Uterus (tissue), 4 donors: Measurements from ENCODE around the gene TNRC18. TPM values are rescaled to one million over a fixed set of nuclear protein-coding genes. Genes with fewer than 3 reads are reported as not detected.

Source experiments
- DNase-seq, 2 donors: peaks; one replicate each; pipeline ENCODE4 v3.0.0-alpha.2; 2019 to 2020
- H3K27ac ChIP-seq, 2 donors: fragments of 200-600 bp; sonication (generic); 1 replicate in 1 of 2; 2 replicates in 1 of 2; pipeline ENCODE4 v1.5.1; 2016 to 2018
- H3K27me3 ChIP-seq, 2 donors: fragments of 200-600 bp; sonication (generic); one replicate each; pipeline ENCODE4 v1.5.1; 2018 to 2019; ENCODE audit warnings: control low read depth in 1 of 2
- H3K36me3 ChIP-seq, 2 donors: fragments of 200-600 bp; sonication (generic); one replicate each; pipeline ENCODE4 v1.5.1; 2019; ENCODE audit warnings: control low read depth in 1 of 2
- H3K4me1 ChIP-seq, 2 donors: fragments of 200-600 bp; sonication (generic); one replicate each; pipeline ENCODE4 v1.5.1; 2018 to 2019; ENCODE audit warnings: control low read depth in 1 of 2
- H3K4me3 ChIP-seq, 2 donors: fragments of 200-600 bp; sonication (generic); 1 replicate in 1 of 2; 2 replicates in 1 of 2; pipeline ENCODE4 v1.5.1; 2018 to 2019; ENCODE audit warnings: mild to moderate bottlenecking in 1 of 2
- H3K9me3 ChIP-seq, 2 donors: fragments of 200-600 bp; sonication (generic); one replicate each; pipeline ENCODE4 v1.5.1; 2019; ENCODE audit warnings: control low read depth in 1 of 2
- POLR2A ChIP-seq, 2 donors: fragments of 450-650 bp; IDR thresholded peaks; one replicate each; pipeline ENCODE4 v1.6.1; 2016; ENCODE audit warnings: antibody characterized with exemption in 2 of 2, mild to moderate bottlenecking in 1 of 2, moderate library complexity in 1 of 2
- intact Hi-C: fragments of 100-400 bp; cut with DNase I; formaldehyde crosslinking; loops from one replicate; pipeline ENCODE4 v1.15.1; 2023; ENCODE audit warnings: low total_unique reads
- total RNA-seq, 4 donors: library from RNA; depleted of rRNA in 3 of 4; stranded (reverse); fragments of >200 nt in 3 of 4; gene quantifications; one replicate each; pipeline versions ENCODE4 v1.1.0 to v1.2.4, GENCODE V29; 2014 to 2023
- TF ChIP-seq, protein P1 (sequence below), 4 experiments: fragments of 200-600 bp in 2 of 4; fragments of 450-650 bp in 2 of 4; sonication (generic) in 2 of 4; IDR thresholded peaks; one replicate each; pipeline ENCODE4 v1.5.1; 2016 to 2019; ENCODE audit warnings: antibody characterized with exemption in 4 of 4, mild to moderate bottlenecking in 2 of 4, moderate library complexity in 1 of 4
- donor health status: DM: yes; HTN: yes; CAD: no.

Gene TNRC18
- total RNA-seq, 4 donors from 2014 or later, result 28.2 to 179 (median 62.1) TPM

DNA sequence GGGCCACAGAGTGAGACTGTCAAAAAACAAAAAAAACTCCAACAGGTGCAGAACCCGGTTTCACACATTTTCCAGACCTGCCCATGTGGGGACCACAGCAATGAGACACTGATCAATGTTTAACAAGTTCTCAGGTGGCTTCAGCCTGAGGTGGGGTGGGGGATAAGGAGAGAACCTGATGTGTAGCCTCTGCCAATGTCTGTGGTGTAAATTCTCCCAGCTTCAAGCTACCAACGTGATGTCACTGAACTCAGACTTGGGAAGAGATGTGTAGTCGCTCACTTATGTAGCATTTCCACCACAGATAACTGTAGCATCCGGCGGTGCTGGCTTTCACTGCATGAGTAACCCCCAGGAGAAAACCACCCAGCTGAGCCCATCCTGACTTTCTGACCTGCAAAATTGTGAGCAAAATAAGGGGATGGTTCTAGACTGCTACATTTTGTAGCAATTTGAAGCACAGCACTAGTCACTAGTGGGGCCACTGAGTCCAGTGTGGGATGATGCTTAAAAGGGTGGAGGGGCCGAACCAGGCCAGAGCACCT lies 13.8 kb upstream of the TNRC18 start:
- TF ChIP-seq, protein P1, sequence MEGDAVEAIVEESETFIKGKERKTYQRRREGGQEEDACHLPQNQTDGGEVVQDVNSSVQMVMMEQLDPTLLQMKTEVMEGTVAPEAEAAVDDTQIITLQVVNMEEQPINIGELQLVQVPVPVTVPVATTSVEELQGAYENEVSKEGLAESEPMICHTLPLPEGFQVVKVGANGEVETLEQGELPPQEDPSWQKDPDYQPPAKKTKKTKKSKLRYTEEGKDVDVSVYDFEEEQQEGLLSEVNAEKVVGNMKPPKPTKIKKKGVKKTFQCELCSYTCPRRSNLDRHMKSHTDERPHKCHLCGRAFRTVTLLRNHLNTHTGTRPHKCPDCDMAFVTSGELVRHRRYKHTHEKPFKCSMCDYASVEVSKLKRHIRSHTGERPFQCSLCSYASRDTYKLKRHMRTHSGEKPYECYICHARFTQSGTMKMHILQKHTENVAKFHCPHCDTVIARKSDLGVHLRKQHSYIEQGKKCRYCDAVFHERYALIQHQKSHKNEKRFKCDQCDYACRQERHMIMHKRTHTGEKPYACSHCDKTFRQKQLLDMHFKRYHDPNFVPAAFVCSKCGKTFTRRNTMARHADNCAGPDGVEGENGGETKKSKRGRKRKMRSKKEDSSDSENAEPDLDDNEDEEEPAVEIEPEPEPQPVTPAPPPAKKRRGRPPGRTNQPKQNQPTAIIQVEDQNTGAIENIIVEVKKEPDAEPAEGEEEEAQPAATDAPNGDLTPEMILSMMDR (IDR thresholded peaks at IDR 0.05), result no peak
- Histone ChIP-seq H3K4me1 (no peaks in the 10 kb centered on the region), H3K4me3 (no peak overlapping the region), H3K27me3 (no peaks in the 10 kb centered on the region), H3K36me3 (no peaks in the 10 kb centered on the region), H3K27ac (no peak overlapping the region), H3K9me3 (no peaks in the 10 kb centered on the region)
- no peak for DNase-seq
- intact Hi-C loops, result no loop called here

DNA sequence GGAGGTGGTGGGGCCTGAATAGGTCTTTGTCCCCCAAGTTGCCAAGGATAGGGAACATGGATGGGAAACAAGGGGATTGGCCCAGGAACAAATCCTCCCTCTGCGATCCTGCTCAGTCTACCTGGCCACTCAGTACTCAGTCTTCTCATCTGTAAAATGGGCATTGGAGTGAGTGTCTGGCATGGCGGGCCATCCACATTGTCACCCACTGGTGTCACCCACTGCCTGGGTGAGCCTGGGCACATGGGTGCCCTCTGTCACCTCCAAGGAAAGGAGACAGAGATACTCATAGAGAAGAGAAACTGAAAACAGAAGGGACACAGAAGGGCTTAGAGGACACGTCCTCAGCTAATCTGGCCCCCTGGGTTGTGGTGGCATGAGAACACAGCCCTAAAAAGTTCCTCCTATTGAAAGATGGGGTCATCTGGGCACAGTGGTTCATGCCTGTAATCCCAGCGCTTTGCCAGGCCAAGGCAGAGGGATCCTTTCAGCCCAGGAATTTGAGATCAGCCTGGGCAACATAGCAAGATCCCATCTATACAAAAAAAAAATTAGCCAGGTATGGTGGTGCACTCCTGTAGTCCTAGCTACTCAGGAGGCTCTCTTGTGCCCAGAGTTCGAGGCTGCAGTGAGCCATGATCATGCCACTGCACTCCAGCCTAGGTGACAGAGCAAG lies 12.5 kb upstream of the TNRC18 start:
- Histone ChIP-seq H3K4me3 (no peak overlapping the region), H3K9me3 (no peaks in the 10 kb centered on the region), H3K36me3 (no peaks in the 10 kb centered on the region), H3K27me3 (no peaks in the 10 kb centered on the region), H3K4me1 (no peaks in the 10 kb centered on the region), H3K27ac (no peak overlapping the region)
- intact Hi-C loops, result no loop called here
- TF ChIP-seq, protein P1 (IDR thresholded peaks at IDR 0.05), result no peak
- TF ChIP-seq POLR2A (IDR thresholded peaks at IDR 0.05), result no peak
- DNase-seq, result no peak

DNA sequence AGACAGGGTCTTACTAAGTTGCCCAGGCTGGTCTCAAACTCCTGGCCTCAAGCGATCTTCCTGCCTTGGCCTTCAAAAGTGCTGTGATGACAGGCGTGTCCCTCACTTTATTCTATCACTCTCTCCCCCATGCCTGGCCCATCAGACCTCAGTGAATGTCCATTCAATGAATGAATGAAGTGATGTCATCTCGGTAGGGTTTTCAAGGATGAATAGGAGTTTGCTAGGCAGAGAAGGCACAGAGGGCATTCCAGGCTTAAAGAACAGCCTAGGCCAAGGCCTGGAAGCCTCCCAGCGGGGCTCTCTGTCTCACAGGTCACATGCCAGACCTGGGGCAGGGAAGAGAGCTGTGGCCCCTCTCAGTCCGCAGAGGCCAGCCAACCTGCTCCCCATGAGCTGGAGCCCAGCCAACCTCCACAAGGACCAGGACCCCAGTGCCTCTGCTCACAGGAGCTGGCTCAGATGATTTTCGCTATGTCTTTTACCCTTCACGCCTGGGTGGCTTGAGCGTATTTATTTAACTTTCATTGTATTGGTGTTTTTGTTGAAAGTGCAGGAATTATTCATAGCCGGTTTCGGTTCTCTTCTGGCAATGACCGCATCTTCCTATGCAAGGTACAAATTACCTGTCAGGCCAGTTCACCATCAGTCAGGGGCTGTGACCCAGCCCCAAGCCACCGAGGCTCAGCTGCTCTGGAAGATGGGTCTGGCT lies 11.8 kb upstream of the TNRC18 start:
- Histone ChIP-seq H3K4me3 (no peak overlapping the region), H3K27ac (no peak overlapping the region), H3K9me3 (no peaks in the 10 kb centered on the region), H3K27me3 (no peaks in the 10 kb centered on the region), H3K36me3 (no peaks in the 10 kb centered on the region), H3K4me1 (no peaks in the 10 kb centered on the region)
- TF ChIP-seq, protein P1 (IDR thresholded peaks at IDR 0.05), result no peak
- no peak for TF ChIP-seq POLR2A (IDR thresholded peaks at IDR 0.05)
- no peak for DNase-seq
- intact Hi-C loops, result no loop called here

DNA sequence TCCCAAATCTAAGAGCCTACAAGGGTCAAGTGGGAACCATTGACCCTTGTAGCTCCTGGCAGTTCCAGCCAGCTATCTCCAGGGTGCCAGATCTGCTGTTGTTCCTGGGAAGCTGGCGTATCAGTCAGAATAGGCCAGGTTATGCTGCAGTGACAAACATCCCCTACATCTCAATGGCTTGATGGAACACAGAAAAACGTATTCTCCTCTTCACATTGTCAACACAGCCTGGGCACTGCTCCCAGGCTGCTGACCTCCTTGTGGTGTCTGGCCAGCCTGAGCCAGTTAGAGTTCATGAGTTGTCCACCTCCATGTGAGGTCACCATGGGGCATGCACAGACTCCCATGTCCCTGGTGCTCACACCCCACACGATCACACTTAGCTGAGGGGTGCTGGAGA lies 9.5 kb upstream of the TNRC18 start:
- Histone ChIP-seq H3K4me3 (no peak overlapping the region), H3K27me3 (no peaks in the 10 kb centered on the region), H3K4me1 (peaks cover 0 to 14% of the 10 kb centered on the region in 2 donors), H3K27ac (no peak overlapping the region), H3K9me3 (no peaks in the 10 kb centered on the region), H3K36me3 (no peaks in the 10 kb centered on the region)
- DNase-seq, result no peak
- intact Hi-C loops, result no loop called here
- no peak for TF ChIP-seq POLR2A (IDR thresholded peaks at IDR 0.05)

DNA sequence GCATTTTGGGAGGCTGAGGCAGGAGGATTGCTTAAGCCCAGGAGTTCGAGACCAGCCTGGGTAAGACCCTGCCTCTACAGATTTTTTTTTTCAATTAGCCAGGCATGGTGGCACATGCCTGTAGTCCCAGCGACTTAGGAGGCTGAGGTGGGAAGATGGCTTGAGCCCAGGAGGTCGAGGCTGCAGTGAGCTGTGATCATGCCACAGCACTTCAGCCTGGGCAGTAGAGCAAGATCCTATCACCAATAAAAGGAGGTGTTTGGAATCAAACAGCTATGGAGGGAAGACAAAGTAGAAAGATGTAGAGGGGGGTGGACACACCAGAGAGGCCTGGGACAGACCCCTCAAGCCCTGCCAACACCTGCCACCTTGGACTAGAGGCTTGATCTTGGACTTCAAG lies 9.1 kb upstream of the TNRC18 start:
- Histone ChIP-seq H3K36me3 (no peaks in the 10 kb centered on the region), H3K9me3 (no peaks in the 10 kb centered on the region), H3K4me3 (no peak overlapping the region), H3K27me3 (no peaks in the 10 kb centered on the region), H3K4me1 (peaks cover 0 to 14% of the 10 kb centered on the region in 2 donors), H3K27ac (no peak overlapping the region)
- intact Hi-C loops, result no loop called here
- TF ChIP-seq, protein P1 (IDR thresholded peaks at IDR 0.05), result no peak
- TF ChIP-seq POLR2A (IDR thresholded peaks at IDR 0.05), result no peak
- DNase-seq, result no peak
